HG03103 (cell line): ENCODE measurements around the gene MACF1.
A peak's percentile ranks its signal among the peaks of the same experiment; 100 is the strongest.
"Not testable (repeated sequence)": the region's sequence is repeated elsewhere in the genome, so short reads cannot be mapped to it uniquely, and the experiment has no call there.

Experiments used
- ATAC-seq: cut with Tn5 transposase; IDR thresholded peaks from one replicate; pipeline ENCODE4 v1.9.1; 2021; ENCODE audit warnings: low read depth; ENCODE audit not compliant: unreplicated experiment

Gene MACF1

GRCh38 chr1:39178541-39179431 lies 25.7 kb upstream of the MACF1 start:
- ATAC-seq: no peak

GRCh38 chr1:39181311-39181710 lies 23.2 kb upstream of the MACF1 start:
- no peak for ATAC-seq

GRCh38 chr1:39182804-39183203 lies 21.7 kb upstream of the MACF1 start:
- ATAC-seq: no peak

- no peak for ATAC-seq
These were observed 20.8 kb upstream of the MACF1 start for GRCh38 chr1:39183503-39184353.

- no peak for ATAC-seq
These were observed 20.1 kb upstream of the MACF1 start for GRCh38 chr1:39184354-39184818.

GRCh38 chr1:39187275-39188046 lies 17.0 kb upstream of the MACF1 start:
- ATAC-seq: no peak

- no peak for ATAC-seq
These were observed 14.9 kb upstream of the MACF1 start for GRCh38 chr1:39189592-39190041.

GRCh38 chr1:39190096-39190495 lies 14.4 kb upstream of the MACF1 start:
- ATAC-seq: no peak

GRCh38 chr1:39194398-39195051 lies 10.0 kb upstream of the MACF1 start:
- no peak for ATAC-seq

GRCh38 chr1:39195166-39196111 lies 9.1 kb upstream of the MACF1 start:
- ATAC-seq: no peak

- ATAC-seq: peak; percentile 52
These were observed 8.0 kb upstream of the MACF1 start for GRCh38 chr1:39196244-39197215.

- ATAC-seq: no peak
These were observed 4.9 kb upstream of the MACF1 start for GRCh38 chr1:39199593-39199992.

GRCh38 chr1:39205102-39205780 lies 746 bp downstream of the MACF1 start:
- ATAC-seq: peak; percentile 58

- ATAC-seq: no peak
These were observed 1.4 kb downstream of the MACF1 start for GRCh38 chr1:39205781-39206464.

- not testable (repeated sequence) for ATAC-seq
These were observed 3.9 kb downstream of the MACF1 start for GRCh38 chr1:39208360-39208759.

GRCh38 chr1:39210649-39211048 lies 6.2 kb downstream of the MACF1 start:
- ATAC-seq: no peak

GRCh38 chr1:39212499-39212898 lies 8.0 kb downstream of the MACF1 start:
- ATAC-seq: no peak
